HUES48 (cell line): ENCODE data around the gene DEPDC7.

Source experiments
- H3K27ac ChIP-seq: one replicate; pipeline ENCODE4 v1.7.0; 2013; ENCODE audit warnings: low read depth, low read length, inconsistent platforms
- H3K27me3 ChIP-seq: 2 replicates; pipeline ENCODE4 v1.6.1; 2013; ENCODE audit warnings: mild to moderate bottlenecking, low read length; ENCODE audit not compliant: control insufficient read depth, insufficient read depth
- H3K36me3 ChIP-seq: 2 replicates; pipeline ENCODE4 v1.6.1; 2013; ENCODE audit warnings: low read length; ENCODE audit not compliant: control insufficient read depth, insufficient read depth
- H3K4me1 ChIP-seq: 2 replicates; pipeline ENCODE4 v1.6.1; 2013; ENCODE audit warnings: mild to moderate bottlenecking, low read length; ENCODE audit not compliant: control insufficient read depth, insufficient read depth
- H3K4me3 ChIP-seq: 2 replicates; pipeline ENCODE4 v1.5.1; 2013; ENCODE audit warnings: mild to moderate bottlenecking, low read depth, low read length
- H3K9ac ChIP-seq: 2 replicates; pipeline ENCODE4 v1.6.1; 2013; ENCODE audit warnings: mild to moderate bottlenecking, low read depth, low read length, moderate library complexity
- H3K9me3 ChIP-seq: 2 replicates; pipeline ENCODE4 v1.6.1; 2013; ENCODE audit warnings: low read length; ENCODE audit not compliant: control insufficient read depth, insufficient read depth

DEPDC7 gene

DNA sequence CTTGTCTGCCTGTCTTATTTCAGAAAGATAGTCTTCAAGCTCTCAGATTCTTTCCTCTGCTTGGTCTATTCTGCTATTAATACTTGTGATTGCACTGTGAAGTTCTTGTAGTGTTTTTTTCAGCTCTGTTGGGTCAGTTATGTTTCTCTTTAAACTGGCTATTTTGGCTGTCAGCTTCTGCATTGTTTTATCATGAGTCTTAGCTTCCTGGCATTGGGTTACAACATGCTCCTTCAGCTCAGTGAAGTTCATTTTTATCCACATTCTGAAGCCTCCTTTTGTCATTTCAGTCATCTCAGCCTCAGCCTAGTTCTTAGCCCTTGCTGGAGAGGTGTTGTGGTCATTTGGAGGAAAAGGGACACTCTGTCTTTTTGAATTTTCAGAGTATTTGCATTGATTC lies 15.5 kb upstream of the DEPDC7 start:
- no peaks in the 10 kb centered on the region for H3K36me3 ChIP-seq
- no peaks in the 10 kb centered on the region for H3K9me3 ChIP-seq
- no peak overlapping the region for H3K4me3 ChIP-seq
- H3K9ac ChIP-seq: no peak overlapping the region
- no peaks in the 10 kb centered on the region for H3K4me1 ChIP-seq
- no peak overlapping the region for H3K27ac ChIP-seq
- no peaks in the 10 kb centered on the region for H3K27me3 ChIP-seq

DNA sequence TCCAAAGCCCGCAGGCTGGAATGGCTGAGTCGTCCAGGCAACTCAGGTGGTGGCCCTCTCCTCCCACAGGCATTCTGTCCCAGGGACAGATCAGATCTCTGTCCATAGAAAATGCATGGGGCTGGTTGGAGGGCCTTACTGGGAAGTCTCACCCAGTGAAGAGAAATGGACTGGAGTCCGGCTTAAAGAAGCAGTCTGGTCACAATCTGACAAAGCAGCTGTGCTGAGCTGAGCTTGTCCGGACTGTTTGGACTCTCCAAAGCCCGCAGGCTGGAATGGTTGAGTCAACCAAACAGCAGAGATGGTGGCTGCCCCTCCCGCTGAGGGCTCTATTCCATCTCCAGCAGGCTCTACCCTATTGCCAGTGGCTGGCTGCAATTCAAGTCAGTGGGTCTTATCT lies 14.4 kb upstream of the DEPDC7 start:
- no peak overlapping the region for H3K27ac ChIP-seq
- no peaks in the 10 kb centered on the region for H3K27me3 ChIP-seq
- H3K4me1 ChIP-seq: no peaks in the 10 kb centered on the region
- no peak overlapping the region for H3K9ac ChIP-seq
- no peaks in the 10 kb centered on the region for H3K36me3 ChIP-seq
- H3K9me3 ChIP-seq: no peaks in the 10 kb centered on the region
- no peak overlapping the region for H3K4me3 ChIP-seq

DNA sequence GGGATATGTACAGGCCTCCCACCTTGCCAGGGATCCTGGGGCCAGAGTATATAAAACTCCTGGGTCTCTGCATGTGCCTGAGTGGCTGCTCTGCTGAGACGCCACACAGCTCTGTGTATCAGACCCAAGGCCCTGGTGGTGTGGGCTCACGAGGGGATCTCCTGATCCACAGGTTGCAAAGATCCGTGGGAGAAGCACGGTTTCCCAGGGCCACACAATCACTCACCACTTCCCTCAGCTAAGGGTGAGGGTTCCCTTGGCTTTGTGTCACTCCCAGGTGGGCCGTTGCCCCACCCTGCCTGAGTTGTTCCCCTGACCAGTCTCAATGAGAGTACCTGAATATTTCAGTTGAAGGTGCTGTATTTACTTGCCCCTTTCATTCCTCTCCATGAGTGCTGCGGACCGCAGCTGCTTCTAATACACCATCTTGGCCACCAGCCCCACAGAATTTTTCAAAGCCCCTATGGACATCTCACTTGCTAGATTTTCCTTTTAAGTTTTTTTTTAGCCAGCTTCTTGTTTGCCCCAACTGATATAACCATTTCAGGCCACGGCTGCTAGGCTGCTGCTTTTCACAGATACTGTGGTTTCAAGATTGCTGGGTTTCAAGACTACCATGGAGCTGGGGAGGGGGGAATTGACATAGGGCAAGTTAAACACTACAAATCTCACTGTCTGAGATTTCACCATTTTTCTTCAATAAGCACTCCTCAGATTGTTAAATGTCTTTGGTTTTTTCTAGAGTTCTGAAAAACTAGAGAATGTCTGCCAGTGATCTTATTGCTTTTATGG lies 13.7 kb upstream of the DEPDC7 start:
- Histone ChIP-seq H3K36me3 (no peaks in the 10 kb centered on the region), H3K4me1 (no peaks in the 10 kb centered on the region), H3K27ac (no peak overlapping the region), H3K9me3 (no peaks in the 10 kb centered on the region), H3K4me3 (no peak overlapping the region), H3K9ac (no peak overlapping the region), H3K27me3 (no peaks in the 10 kb centered on the region)

DNA sequence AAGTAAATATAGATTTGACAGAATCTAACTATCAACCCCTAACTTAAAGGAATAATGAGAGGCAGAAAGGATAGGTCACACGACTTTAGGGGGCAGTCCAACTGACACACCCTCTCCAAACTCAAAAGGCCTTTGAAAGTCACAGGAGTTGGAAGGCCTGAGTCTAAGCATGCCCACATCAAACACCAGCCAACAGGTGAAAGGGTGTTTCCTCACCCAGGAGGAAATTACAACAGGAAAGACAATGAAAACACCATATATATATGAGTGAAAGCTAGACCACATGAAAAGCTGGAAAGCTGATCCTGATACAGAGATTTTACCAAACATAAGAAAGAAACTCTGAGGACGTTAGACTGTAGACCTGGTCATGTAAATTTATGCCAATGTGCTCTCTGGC lies 10.5 kb upstream of the DEPDC7 start:
- H3K9me3 ChIP-seq: no peaks in the 10 kb centered on the region
- H3K4me1 ChIP-seq: no peaks in the 10 kb centered on the region
- no peaks in the 10 kb centered on the region for H3K27me3 ChIP-seq
- H3K27ac ChIP-seq: no peak overlapping the region
- no peak overlapping the region for H3K4me3 ChIP-seq
- no peaks in the 10 kb centered on the region for H3K36me3 ChIP-seq
- H3K9ac ChIP-seq: no peak overlapping the region

DNA sequence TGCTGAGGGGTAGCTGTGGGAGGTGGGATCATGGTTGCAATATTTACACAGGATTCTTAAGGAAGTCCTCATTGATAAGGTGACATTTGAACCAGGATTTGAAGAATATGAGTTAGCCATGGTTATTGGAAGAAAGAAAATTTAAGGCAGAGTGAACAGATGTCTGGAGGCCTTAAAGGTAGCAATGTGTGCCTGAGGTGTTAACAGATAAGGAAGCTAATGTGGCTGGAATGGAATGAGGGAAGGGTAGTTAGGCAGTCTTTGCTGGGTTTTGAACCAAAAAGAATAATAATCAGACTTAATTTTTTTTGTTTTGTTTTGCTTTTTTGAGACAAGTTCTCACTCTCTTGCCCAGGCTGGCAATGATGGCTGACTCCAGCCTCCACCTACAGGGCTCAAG lies 9.7 kb upstream of the DEPDC7 start:
- Histone ChIP-seq H3K4me3 (no peak overlapping the region), H3K4me1 (no peaks in the 10 kb centered on the region), H3K27ac (no peak overlapping the region), H3K9ac (no peak overlapping the region), H3K36me3 (no peaks in the 10 kb centered on the region), H3K9me3 (no peaks in the 10 kb centered on the region), H3K27me3 (no peaks in the 10 kb centered on the region)

DNA sequence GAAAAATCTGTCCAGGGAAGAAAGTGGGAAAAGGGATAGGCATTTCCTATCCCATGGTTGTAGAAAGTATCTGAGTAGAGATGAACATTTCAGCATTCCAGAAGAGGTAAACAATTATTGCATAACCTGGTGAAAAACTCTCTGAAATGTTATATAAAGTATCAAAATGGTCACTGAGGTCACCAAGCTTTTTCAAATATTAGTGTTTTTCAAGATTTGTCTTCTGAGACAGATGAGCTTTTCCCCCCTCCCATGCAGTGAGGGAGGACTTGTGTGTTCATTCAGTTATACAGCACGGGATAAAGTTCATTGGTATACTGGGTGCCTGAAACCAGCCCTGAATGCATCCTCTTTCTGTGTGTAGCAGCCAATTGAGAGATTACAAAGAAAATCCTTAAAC lies 1.9 kb upstream of the DEPDC7 start:
- no peak overlapping the region for H3K9ac ChIP-seq
- no peaks in the 10 kb centered on the region for H3K36me3 ChIP-seq
- no peaks in the 10 kb centered on the region for H3K9me3 ChIP-seq
- no peak overlapping the region for H3K4me3 ChIP-seq
- peaks cover 18% of the 10 kb centered on the region for H3K4me1 ChIP-seq
- H3K27ac ChIP-seq: no peak overlapping the region
- H3K27me3 ChIP-seq: peaks cover 16% of the 10 kb centered on the region

DNA sequence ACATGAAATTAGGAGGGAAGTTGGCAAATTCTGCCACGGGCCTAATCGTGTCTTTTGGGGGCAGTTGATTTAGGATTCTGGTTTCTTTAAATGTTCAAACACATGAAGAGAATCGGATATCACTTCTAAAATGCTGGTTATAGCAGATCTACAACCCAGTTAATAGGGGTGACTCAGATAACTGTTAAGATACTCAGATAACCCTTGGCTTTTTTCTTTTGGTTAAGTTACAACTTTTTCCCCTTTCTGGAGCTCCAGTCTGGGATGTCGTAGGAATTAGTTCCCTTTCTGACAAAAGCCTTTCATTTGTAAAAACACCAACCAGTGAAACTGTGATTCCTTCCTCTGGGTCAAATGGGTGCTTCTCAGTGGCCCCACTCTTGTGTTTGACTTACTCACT lies 976 bp downstream of the DEPDC7 start:
- Histone ChIP-seq H3K27me3 (peaks cover 16% of the 10 kb centered on the region), H3K4me1 (peaks cover 18% of the 10 kb centered on the region), H3K4me3 (peak overlapping the region; percentile 52)

DNA sequence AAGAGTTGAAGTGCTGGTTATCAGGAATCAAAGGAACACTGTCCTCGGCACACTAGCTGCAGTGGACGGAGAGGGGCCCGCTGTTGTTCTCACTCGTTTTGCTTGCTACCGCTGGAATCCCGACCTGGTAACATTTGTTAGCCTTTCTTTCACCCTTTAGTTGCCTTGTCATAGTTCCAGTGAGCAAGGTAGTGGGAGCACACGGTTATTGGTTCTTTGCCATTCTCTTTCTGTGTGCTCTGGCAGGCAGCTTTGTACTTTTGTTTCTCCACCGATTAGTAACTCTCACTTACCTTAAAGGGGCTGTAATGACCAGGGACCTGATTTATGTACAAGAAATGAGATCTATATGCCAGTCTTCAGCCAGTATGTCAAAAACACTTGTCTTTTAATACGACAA lies 1.8 kb downstream of the DEPDC7 start:
- Histone ChIP-seq H3K4me1 (peaks cover 18% of the 10 kb centered on the region), H3K4me3 (no peak overlapping the region; the same call in 1 of the 2 replicates), H3K27me3 (peaks cover 16% of the 10 kb centered on the region), H3K9ac (no peak overlapping the region), H3K9me3 (no peaks in the 10 kb centered on the region), H3K36me3 (no peaks in the 10 kb centered on the region), H3K27ac (no peak overlapping the region)

More for the DNA sequence above, 976 bp downstream of the DEPDC7 start:
- Histone ChIP-seq H3K27ac (no peak overlapping the region), H3K9ac (no peak overlapping the region), H3K36me3 (no peaks in the 10 kb centered on the region), H3K9me3 (no peaks in the 10 kb centered on the region)

DNA sequence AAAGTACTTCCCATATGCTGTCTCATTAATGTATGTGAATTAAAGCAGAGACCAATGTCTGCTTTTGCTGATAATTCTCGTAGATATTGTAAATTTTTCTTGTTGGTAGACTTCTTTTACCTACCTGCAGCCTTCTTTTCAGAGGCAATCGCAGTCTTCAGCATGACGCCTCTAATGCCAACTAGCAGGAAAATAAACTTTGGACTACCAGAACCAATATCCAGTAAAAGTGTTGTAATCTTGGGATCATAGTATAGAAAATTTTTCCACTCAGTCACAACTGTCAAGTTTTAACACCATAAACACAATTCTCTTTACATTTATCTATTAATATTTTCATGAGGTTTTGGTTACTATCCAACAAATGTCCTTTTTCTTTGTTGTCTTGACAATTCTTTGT lies 2.3 kb downstream of the DEPDC7 start:
- Histone ChIP-seq H3K9me3 (no peaks in the 10 kb centered on the region), H3K27me3 (peaks cover 16% of the 10 kb centered on the region), H3K27ac (no peak overlapping the region), H3K9ac (no peak overlapping the region), H3K4me3 (no peak overlapping the region), H3K4me1 (peaks cover 18% of the 10 kb centered on the region), H3K36me3 (no peaks in the 10 kb centered on the region)

DNA sequence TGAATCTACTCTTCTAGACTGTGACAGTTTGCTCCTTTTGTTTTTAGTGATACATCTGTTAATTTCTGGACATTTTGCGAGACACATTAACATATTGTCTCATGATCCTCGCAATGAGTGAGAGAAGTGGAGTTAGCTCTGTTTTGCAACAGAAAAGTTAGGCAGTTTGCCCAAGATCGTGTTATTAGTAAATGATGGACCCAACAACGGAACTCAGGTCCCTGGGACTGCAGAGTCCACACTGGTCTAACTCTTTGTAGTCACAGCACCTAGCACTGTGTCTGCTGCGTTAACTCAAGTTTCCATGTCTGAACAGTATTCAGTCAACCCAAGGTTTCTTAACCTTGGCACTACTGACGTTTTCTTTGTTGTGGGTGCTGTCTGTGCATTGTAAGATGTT lies 3.2 kb downstream of the DEPDC7 start:
- H3K27me3 ChIP-seq: peaks cover 16% of the 10 kb centered on the region
- H3K36me3 ChIP-seq: no peaks in the 10 kb centered on the region
- H3K9ac ChIP-seq: no peak overlapping the region
- no peaks in the 10 kb centered on the region for H3K9me3 ChIP-seq
- H3K4me1 ChIP-seq: peaks cover 18% of the 10 kb centered on the region
- H3K27ac ChIP-seq: no peak overlapping the region
- H3K4me3 ChIP-seq: no peak overlapping the region

DNA sequence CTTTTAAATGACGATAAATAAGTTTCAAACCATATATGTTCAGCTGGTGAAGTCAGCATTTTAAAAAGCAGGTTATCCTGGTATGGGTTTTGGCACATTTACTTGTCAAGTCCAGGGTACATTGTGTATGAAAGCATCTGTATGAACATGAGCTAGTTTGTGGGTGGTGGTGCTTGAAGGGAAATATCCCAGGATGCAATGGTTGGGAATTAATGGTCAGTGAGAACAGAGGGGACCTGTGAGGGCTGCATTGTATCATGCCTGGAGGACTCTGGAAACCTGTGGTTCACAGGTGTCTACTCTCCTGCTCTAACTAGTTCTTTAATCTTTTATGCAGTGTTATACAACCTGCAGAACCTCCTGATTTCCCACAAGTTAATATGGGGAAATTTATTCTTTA lies 5.8 kb downstream of the DEPDC7 start:
- H3K36me3 ChIP-seq: no peaks in the 10 kb centered on the region
- H3K27ac ChIP-seq: no peak overlapping the region
- no peak overlapping the region for H3K4me3 ChIP-seq
- no peak overlapping the region for H3K9ac ChIP-seq
- H3K4me1 ChIP-seq: peaks cover 22% of the 10 kb centered on the region
- H3K9me3 ChIP-seq: no peaks in the 10 kb centered on the region
- H3K27me3 ChIP-seq: peaks cover 9% of the 10 kb centered on the region
